ENCODE measurements around the gene PYGL. TPM values are rescaled to one million over a fixed set of nuclear protein-coding genes. Genes with fewer than 3 reads are reported as not detected.

The PYGL gene
- total and polyA plus RNA-seq, 12 donors = 2.9 to 18.6 (median 5.4) TPM

DNA sequence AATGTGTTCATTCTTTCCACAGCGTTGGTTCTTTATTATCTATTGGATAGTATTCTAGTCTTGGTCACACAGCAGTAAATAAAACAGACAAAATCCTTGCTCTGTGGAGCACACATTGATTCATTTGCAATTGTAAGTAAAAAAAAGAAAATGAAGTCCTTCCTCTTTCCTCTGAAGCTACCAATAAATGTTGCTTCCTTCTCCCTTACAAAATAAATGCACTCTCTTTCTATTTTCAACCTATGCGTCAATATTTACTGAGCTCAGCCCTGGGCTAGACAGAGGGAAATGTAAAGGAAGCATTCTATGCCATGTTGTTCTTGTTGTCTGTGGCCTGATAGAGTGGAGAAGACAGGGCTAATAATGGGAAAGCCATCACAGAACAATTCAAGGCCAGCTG is 69.5 kb downstream of the PYGL start:
- Histone ChIP-seq H3K27me3 (peaks cover 9 to 52% (median 33%) of the 10 kb centered on the region in 7 donors), H3K9me3 (no peaks in the 10 kb centered on the region), H3K4me1 (peaks cover 0 to 17% (median 0%) of the 10 kb centered on the region in 9 donors), H3K27ac (no peak overlapping the region), H3K36me3 (no peaks in the 10 kb centered on the region), H3K4me3 (no peak overlapping the region)
- intact Hi-C loops (cut with DNase I) = no loop called here
- DNase-seq (no peak), ATAC-seq (no peak)
- TF ChIP-seq, protein P1, sequence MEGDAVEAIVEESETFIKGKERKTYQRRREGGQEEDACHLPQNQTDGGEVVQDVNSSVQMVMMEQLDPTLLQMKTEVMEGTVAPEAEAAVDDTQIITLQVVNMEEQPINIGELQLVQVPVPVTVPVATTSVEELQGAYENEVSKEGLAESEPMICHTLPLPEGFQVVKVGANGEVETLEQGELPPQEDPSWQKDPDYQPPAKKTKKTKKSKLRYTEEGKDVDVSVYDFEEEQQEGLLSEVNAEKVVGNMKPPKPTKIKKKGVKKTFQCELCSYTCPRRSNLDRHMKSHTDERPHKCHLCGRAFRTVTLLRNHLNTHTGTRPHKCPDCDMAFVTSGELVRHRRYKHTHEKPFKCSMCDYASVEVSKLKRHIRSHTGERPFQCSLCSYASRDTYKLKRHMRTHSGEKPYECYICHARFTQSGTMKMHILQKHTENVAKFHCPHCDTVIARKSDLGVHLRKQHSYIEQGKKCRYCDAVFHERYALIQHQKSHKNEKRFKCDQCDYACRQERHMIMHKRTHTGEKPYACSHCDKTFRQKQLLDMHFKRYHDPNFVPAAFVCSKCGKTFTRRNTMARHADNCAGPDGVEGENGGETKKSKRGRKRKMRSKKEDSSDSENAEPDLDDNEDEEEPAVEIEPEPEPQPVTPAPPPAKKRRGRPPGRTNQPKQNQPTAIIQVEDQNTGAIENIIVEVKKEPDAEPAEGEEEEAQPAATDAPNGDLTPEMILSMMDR (IDR thresholded peaks at IDR 0.05) = no peak
- WGBS, 2 donors = 54 to 73% methylated on average over 2 of the region's 2 CpGs

DNA sequence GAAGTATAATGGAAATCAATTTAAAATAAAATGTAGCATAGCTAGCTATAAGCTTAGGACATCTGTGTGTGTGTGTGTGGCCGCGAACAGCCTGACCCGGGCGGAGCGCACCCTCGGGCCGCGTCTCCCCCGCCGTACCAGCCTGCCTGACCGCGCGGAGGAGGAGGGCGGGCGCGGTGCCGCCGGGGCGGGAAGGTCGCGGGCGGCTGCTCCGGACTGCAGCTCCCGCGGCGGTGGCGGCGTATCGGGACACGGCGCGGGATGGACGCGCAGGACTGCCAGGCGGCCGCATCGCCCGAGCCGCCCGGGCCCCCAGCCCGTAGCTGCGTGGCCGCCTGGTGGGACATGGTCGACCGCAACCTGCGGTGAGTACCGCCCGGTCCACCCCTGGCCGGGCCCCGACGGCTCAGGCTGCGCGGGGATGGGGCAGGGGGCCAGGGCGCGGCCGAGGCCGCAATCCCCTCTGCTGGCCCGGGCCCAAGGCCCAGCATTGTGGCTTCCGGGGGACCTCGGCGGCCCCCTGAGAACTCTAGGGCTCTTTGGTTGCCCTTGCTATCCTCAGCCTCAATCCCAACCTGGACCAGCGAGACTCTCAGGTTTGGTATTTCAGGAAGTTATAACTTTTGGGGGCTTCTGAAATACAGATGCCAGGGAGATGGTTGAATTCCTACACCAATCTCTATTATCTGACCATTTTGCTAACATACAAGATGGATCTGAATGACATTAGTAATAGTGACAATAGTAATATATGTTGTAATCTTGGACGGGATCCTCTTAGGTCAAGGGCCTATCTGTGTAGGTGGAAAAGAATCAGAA is 72.2 kb downstream of the PYGL start, which contains the start of gene ABHD12B:
TSS of gene ABHD12B (plus strand) at position 140 of the 819 bp plus-strand sequence. CDS start at position 262, 122 bp downstream.
- Histone ChIP-seq H3K27me3 (peaks cover 9 to 52% (median 38%) of the 10 kb centered on the region in 7 donors), H3K36me3 (no peaks in the 10 kb centered on the region), H3K4me3 (peak within 1 kb of the TSS in 8 of 10 donors; percentile 8 to 39 (median 21)), H3K9me3 (no peaks in the 10 kb centered on the region), H3K27ac (no peak within 1 kb of the TSS), H3K4me1 (peaks cover 0 to 17% (median 0%) of the 10 kb centered on the region in 9 donors)
- ATAC-seq (peak in 1 of 8 donors; percentile 69), DNase-seq (no peak)
- intact Hi-C loops (cut with DNase I) = no loop called here
- TF ChIP-seq, protein P1 (IDR thresholded peaks at IDR 0.05) = no peak
- WGBS, 2 donors = 9 to 13% methylated on average over 40 to 63 of the region's 63 CpGs

DNA sequence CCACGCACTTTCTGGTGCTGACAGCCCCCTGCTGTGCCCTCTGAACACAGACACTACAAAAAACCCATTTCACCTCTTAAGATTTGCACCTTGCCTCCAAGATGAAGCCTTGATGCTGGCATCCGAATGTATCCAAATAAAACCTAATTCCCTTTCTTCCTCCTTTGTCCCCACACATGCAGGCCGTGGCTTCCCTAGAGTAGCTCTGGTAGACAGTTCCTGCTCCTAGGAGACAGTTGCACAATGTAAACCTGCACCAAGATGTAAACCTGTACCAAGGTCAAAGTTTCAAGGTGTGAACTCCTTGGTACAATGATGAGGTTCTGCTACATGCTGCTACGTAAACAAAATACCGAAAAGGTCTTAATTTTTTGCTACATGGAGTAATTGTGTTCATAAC is 73.1 kb downstream of the PYGL start:
- 91 to 93% methylated on average over 5 of the region's 5 CpGs for WGBS, 2 donors
- no peak overlapping the region for H3K27ac ChIP-seq
- no peaks in the 10 kb centered on the region for H3K36me3 ChIP-seq
- H3K9me3 ChIP-seq = no peaks in the 10 kb centered on the region
- intact Hi-C loops (cut with DNase I) = no loop called here
- TF ChIP-seq, protein P1 (IDR thresholded peaks at IDR 0.05) = no peak
- H3K4me1 ChIP-seq = peaks cover 0 to 21% (median 0%) of the 10 kb centered on the region in 9 donors
- ATAC-seq (no peak), DNase-seq (no peak)
- no peak overlapping the region for H3K4me3 ChIP-seq
- peaks cover 9 to 48% (median 38%) of the 10 kb centered on the region in 7 donors for H3K27me3 ChIP-seq

DNA sequence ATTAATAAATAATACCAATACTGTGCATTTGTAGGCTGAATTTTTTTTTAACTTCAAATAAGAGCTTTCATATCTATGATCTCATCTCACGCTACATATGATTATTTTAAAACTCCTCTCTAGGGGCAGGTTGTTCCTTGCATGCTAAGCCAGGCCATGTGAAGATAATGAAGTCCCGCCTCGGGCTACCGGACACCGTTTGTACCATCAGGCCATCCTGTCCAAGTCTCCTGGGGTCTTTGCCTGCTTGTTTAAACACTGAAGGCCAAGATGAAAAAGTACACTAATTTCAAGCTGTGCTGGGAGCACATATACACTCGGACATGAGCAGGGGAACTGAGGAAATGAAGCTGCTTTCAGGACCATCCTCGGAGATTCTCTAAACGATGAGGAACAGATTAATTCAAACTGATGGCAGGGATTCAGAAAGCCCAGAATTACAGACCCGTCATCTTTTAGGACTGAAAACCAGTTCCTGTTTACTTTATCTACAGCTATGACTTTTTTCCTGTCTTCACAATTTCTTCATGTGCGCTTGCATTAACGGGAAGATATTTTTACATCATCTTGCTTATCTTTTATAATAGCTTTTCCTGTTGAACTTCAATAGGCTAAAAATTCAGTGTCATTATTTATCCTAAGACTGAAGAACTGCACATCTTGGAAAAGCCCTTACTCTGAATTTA is 78.7 kb downstream of the PYGL start:
- DNase-seq (no peak), ATAC-seq (no peak)
- intact Hi-C loops (cut with DNase I) = loop anchor here in 5 of 10 donors (10.0 kb wide), 2 partner anchors 81 to 261 kb away; no protein-coding TSS in a partner anchor
- TF ChIP-seq, protein P1 (IDR thresholded peaks at IDR 0.05) = no peak
- Histone ChIP-seq H3K4me1 (peaks cover 0 to 14% (median 0%) of the 10 kb centered on the region in 9 donors), H3K4me3 (no peak overlapping the region), H3K27me3 (peaks cover 0 to 17% (median 6%) of the 10 kb centered on the region in 7 donors), H3K27ac (peak overlapping the region in 1 of 10 donors; percentile 56), H3K36me3 (no peaks in the 10 kb centered on the region), H3K9me3 (no peaks in the 10 kb centered on the region)
- 50 to 54% methylated on average over 11 of the region's 11 CpGs for WGBS, 2 donors

All from heart right ventricle (tissue), 16 donors.